Frontal cortex (tissue), 4 donors: ENCODE data around the gene TBL1XR1. TPM values are rescaled to one million over a fixed set of nuclear protein-coding genes. Genes with fewer than 3 reads are reported as not detected.
"Not testable (repeated sequence)": the region's sequence is repeated elsewhere in the genome, so short reads cannot be mapped to it uniquely, and the experiment has no call there.

Experiments used
- DNase-seq, 2 donors: peaks; one replicate each; pipeline ENCODE4 v3.0.0; 2012; ENCODE audit warnings: low spot score in 2 of 2
- FAIRE-seq: peaks from 2 replicates; lab custom pipeline; 2012; peaks lifted over from hg19 to GRCh38; lab: Jason Lieb, UNC
- total RNA-seq: library from RNA; depleted of rRNA; stranded (reverse); fragments of >200 nt; gene quantifications from one replicate; pipeline ENCODE4 v1.2.3, GENCODE V29; 2014
- donor health status: control.
- donor health status: control.
- donor health status: control.

The TBL1XR1 gene
- total RNA-seq, 1 donor from 2014 or later = 283 TPM

DNA sequence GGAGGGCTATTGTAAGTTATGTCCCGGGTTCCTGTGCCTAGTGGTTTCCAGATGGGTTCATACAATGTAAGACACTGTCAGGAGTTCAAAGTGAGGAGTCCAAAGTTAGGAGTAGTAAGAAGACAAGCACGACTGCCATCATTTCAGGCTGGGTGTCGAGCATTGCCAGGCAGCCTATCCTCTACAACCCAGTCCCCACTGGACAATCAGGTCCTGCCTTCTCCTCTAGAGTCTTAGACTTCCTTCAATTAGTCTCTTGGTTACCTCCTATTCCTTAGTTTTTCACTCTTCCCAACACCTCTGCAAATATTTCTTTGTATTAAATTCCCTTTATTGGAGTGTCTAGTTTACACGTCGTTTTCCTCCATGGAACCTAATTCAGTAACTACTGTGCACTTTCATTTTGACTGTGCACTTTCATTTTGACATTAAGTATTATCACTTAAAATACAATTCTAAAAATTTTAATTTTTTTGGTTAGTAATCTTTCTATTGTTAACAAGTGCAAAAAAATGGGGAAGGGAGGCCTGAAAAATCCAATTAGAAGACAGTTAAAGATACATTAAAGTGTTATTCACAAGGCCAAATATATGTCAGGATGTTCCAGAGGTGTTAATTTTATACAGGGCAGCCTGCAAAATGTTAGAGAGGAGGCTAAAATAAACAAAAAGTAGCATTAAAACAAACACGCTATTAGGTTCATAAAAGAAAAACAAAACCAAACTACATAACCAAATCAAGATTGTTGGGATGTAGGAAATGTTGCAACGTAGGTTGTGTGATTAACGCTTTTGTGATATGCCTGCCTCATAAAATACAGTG is 155.3 kb downstream of the TBL1XR1 start:
- DNase-seq = no peak
- no peak for FAIRE-seq

DNA sequence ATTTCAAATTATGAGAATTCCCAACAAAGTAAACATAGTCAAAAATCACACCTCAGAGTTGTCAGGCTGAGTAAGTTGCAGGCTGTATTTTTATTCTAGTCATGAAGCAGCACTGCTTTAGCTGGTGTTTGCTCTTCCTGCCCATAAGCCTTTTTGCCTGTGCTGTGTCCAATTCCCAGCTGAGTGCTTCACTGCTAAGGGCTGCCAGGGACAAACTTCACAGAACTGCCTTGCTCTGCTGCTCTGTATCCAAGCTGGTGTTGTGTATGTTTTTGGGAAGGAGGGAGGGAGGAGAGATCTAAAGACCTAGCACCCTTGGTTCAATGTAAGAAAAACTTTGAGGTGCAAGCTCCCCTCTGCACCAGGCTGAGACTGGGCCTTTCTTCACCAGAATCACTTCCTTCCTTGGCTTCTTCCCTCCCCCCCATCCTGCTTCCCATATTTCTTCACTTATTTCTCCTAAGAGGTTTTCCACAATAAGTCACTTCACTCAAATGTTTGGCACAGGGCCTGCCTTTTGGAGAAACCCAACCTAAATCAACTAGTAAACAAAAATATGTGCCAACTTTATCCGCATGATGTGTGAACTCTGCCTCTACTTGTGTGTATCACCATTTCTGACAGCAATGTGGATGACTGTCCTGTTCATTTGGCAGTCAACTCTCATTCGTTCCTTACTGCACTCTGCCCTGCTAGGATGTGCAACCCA is 156.1 kb downstream of the TBL1XR1 start:
- no peak for DNase-seq
- no peak for FAIRE-seq

DNA sequence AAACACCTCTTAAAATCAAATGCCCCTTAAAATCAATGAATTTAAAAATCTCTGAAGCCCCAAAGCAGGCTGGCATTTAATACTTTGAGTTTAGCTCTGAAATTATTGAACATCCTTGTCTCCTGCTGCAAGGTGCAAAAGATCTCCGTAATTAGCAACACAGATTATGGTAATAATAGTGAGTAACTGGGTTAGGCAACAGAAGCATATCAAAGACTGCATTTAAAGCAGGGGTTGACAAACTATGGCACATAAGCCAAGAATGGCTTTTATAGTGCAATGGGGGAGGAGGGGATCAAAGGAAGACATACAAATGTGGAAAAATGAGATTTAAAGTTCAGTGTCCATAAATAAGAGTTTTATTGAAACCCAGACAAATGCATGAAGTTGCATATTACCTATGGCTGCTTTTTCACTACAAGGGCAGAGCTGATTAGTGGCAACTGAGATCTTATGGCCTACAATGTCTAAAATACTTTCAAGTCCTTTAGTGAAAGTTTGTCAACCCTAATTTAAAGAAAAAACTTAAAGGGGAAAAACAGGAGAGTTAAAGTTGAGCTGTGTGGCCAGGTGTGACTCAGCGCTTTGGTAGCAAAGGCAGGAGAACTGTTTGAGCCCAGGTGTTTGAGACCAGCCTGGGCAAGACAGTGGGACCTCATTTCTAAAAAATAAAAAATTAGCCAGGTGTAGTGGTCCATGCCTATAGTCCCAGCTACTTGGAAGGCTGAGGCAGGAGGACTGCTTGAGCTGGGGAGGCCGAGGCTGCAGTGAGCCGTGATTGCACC is 157.6 kb downstream of the TBL1XR1 start:
- DNase-seq = no peak
- no peak for FAIRE-seq

DNA sequence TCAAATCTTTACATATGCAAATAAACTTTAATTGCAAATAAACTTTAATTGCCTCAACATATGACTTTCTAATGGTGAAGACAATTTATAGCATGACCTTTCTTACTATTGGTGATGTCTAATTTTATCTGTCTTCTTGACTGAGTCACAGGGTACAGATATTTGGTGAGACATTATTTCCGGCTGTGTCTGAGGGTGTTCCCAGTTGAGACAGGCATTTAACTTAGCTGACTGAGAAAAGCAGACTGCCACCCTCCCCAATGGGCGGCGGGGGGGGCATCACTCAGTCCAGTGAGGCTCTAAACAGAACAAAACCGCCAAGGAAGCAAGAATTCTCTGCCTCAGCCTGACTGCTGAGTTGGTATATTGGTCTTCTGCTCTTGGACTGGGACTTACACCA is 160.0 kb downstream of the TBL1XR1 start:
- DNase-seq = no peak
- FAIRE-seq = no peak

DNA sequence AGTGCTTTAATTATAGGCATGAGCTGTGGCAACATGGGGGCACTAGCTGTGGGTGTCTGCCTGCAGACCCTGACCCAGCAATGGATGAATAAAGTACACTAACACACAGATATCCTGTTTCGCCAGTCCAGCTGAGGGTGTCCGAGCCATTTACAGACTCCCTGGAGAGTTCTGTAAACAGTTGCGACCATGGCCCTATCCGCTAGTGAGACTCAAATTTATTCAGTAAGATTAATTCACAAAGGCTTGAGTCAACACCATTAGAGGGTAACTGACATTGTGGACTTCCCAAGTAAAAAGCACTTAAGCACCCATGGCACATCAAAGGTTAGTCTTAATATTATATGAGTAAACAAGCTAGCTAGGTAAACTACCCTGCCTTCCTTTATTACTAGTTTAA is 161.6 kb downstream of the TBL1XR1 start:
- DNase-seq (no peak), FAIRE-seq (no peak)

DNA sequence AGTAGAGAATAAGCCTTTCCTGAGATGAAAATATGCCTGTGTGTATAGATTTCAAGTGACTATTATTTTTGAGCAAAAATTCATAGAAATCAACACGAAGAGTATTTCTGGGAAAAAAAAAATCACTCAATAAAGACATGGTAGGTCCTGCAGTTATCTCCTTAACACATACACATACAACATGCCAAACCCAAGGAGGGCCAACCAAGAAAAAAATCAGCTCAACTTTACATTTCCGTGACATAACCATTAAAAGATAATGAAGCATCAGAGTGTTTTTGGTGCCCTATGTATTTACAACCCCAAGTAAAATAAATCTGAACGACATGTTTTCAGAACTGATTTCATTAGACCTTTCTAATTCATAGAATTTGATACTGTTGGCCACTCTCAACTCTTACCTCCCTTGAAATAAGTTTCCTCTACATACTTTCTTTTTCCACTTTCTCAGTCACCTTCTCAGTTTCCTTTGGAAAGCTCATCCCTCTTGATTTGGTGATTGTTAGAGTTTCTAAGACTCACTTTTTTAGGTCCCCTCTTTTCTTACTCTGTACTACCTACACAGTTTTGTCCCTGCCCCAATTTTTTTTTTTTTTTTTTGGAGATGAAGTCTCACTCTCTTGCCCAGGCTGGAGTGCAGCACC is 162.3 kb downstream of the TBL1XR1 start:
- no peak for FAIRE-seq

DNA sequence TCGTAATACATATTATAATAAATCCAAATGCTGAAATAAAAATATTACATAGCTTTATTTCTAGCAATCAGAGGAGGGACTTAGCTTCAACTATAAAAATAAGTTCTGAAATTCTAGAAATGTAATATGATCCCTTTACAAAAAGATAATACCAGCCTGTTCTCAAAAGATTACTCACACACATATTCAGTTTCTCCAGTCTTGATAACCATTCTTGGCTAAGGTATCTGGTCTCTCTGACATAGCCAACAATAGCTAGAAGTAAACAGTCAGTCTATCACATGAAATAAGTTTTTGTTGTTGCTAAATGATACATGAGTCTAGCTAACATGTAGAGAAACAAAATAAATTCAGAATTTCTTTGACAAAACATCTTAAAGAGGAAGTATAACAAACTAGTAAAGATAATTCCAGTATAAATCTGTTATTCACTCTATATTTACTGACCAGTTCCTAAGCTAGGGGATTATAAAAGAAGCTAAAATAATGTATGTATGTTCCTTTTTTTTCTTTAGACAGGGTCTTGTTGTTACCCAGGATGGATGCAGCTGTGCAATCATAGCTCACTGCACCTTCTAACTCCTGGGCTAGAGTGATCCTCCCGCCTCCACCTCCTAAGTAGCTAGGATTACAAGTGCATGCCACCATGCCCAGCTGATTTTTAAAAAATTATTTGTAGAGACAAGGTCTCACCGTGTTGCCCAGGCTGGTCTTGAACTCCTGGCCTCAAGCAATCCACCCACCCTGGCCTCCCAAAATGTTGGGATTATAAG is 170.6 kb downstream of the TBL1XR1 start:
- no peak for DNase-seq
- FAIRE-seq = no peak

More for the DNA sequence above, 162.3 kb downstream of the TBL1XR1 start:
- no peak for DNase-seq

DNA sequence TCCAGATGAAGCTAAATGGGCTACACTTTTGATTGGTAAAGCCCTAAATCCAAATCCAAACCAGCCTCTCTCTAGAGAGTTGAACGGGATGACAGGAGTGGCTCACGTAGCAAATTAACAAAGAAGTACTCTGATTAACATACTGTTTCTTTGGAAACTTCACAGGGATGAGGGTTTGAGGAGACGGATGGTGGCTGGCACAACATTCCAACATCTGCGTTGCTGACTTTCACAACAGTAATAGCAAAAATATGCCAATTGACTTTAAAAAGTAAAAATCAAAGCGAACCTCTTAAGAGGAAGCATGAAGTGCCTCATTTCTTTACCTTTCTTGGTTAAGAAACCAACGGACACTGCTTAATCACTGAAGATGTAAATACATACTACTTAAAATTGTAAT is 181.4 kb downstream of the TBL1XR1 start:
- no peak for DNase-seq
- FAIRE-seq = no peak

DNA sequence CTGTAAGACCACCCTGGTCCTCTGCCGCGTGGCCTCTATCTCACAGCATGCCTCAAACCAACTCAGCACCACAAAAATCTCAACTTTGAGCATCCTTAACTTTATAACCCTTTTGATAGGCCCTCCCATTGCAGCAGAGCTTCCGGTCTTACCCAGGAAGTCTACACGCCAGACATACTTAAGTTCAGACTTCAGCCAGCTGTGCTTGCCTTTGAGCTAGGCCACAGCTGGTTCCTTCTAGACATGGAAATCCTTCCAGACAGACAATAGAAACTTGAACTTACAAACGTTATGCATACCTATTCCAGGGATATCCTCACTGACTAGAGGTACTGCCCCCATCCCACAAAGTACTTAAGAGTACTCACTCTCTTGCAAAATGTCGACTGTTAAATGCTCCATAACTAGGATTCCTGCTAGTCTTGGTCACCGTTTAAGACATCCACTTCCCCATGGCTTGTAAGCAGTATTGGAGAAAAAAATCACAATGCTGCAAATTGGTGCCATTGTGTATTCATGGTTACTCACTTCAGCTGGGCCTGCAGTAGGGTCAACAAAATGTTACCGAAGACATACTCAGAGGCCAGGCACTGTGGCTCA is 183.5 kb downstream of the TBL1XR1 start:
- no peak for FAIRE-seq
- DNase-seq = no peak

DNA sequence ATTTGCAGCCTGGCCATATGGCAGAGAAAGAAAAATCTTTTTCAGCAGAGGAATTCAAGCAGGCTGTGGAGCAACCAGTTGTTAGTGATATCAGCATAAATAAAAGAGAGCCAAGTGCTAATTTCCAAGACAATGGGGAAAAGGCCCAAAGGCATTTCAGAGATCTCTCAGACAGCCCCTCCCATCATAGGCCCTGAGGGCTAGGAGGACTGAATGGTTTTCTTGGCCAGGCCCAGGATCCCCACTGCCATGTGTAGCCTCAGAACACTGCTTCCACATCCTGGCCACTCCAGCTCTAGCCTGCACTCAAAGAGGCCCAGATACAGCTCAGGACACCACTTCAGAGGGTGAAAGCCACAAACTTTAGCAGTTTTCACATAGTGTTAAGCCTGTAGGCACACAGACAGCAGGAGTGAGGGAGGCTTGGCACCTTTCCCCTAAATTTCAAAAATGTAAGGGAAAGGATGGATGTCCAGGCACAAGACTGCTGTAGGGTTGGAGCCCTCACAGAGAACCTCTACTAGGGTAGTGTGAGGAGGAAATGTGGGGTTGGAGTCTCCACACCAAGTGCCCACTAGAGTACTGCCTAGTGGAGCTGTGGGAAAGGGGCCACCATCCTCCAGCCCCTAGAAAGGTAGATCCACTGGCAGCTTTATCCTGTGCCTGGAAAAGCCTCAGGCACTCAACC is 191.4 kb downstream of the TBL1XR1 start:
- FAIRE-seq (no peak), DNase-seq (no peak)

DNA sequence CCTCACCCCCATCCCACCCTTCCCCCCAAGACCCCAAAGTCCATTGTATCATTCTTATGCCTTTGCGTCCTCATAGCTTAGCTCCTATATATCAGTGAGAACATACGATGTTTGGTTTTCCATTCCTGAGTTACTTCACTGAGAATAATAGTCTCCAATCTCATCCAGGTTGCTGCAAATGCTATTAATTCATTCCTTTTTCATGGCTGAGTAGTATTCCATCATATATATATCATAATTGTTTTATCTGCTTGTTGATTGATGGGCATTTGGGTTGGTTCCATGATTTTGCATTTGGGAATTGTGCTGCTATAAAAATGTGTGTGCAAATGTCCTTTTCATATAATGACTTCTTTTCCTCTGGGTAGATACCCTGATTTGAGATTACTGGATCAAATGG is 197.1 kb downstream of the TBL1XR1 start:
- not testable (repeated sequence) for FAIRE-seq, DNase-seq

DNA sequence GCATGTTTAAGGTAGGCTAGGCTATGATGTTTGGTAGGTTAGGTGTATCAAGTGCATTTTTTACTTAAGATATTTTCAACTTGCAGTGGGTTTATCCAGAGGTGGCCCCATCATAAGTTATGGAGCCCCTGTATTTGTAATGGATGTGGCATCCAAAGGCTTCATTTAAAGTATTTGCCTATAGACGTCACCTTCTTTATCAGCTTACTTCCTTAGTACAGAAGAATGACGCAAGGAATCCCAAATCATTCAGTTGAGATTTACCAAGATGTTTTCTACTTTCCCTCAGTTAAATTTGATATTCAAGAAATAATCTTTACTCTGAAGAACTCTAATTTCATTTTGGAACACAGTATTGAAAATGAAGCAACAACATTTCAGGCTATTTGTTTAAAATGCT is 201.3 kb downstream of the TBL1XR1 start:
- no peak for FAIRE-seq
- no peak for DNase-seq

DNA sequence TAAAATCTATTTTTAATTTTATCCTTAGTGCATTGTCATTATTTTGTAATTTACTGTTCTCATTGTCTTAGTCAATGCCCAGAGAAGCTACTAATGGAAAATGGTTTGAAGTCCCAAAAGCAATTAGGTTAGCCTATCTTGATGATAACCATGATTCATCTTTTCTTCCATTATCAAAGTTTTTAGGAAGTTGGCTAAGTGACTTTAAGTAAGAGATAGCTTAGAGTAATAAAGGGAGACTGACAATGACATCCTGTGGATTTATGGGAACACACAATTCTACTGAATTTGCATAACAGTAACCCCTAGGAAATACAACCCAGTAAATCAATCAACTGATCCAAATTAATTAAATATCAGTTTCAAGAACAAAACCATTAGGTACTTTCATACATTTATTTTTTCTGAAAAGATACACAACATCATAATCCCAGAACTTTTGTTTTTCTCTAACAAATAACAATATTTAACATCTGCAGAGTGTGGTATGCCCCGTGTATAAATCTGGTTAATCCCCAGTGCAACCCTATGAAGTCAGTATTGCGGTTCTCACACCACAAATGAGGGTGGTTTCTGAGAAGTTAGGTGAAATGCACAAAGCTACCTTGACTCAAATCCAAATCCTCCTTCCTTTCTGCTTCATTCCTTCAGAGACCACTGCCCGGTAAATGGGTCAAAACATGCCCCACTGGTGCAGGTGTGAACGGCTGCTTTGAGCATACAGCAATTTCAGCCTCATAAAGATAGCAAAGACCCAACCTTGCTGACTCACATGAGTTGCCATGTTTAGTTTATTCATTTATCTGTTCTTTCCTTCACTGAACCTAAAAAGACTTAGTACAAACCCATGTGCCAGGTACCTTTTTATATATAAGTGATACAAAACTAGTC is 202.1 kb downstream of the TBL1XR1 start:
- DNase-seq (no peak), FAIRE-seq (no peak)

DNA sequence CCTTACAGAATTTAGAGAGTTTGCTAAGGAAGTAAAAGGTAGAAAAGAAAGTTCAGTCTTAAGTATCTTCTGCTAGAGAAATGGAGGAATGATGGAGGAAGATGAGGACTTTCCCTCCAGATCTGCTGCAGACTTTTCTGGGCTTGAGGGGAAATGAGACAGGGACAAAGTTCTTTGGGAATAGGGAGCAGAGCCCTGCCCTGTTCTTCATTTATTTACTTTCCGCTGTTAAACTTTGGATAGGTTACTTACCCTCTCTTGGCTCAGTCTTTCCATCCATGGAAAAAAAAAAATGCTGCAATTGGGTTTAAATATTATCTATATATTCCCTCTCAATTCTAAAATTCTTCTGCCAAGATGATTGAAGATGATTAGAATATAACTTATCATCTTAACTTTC is 202.9 kb downstream of the TBL1XR1 start:
- FAIRE-seq = no peak
- no peak for DNase-seq

DNA sequence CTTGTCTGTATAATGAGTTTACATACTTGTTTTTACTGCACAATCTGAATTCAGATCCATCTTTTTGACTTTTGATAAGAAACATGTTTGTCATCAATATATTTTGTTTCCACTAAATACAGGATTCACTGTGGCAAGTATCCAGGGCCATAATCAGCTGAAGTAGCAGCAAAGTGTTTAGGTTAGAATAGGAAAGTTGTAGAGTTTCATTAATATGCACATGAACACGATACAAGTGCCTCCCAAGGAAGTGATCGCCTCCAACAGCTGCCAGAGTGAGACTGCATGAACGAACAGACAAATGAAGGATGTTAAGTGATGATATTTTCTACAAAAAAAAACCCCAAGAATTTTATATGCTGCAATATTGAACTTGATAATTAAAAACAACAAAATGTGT is 204.3 kb downstream of the TBL1XR1 start:
- DNase-seq (no peak), FAIRE-seq (no peak)

DNA sequence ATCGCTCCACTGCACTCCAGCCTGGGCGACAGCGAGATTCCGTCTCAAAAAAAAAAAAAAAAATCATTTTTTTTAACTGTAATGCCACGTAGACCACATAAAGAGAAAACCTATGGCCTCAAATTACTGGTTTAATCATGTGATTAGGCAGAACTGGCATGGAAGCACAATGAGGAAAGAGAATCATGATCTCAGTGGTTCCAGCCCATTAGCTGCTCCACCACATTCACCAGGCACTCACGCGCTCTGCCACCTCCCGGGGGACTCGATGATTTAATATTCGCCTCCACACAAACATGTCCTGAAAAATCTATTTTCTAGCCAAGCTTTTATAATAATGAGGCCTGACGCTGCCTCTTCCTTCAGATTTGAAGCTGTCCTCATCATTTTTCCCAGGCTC is 204.7 kb downstream of the TBL1XR1 start:
- FAIRE-seq (no peak), DNase-seq (no peak)

DNA sequence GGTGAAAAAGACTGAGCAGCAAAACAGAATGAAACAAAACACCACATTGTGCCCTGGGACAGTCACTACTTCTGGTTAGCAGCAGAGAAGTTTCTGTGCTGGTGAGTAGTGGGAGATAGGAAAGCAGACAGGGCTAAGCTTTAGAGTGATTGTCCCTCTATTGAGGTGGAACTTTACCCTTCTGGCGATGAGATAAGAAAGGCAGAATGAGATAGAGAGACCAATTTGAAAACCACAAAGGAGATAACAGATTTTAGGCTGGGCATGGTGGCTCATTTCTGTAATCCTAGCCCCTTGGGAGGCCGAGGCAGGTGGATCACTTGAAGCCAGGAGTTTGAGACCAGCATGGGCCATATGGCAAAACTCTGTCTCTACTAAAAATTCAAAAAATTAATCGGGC is 208.5 kb downstream of the TBL1XR1 start:
- FAIRE-seq (no peak), DNase-seq (no peak)
